ENCODE data around the gene ARID1B.

DNA sequence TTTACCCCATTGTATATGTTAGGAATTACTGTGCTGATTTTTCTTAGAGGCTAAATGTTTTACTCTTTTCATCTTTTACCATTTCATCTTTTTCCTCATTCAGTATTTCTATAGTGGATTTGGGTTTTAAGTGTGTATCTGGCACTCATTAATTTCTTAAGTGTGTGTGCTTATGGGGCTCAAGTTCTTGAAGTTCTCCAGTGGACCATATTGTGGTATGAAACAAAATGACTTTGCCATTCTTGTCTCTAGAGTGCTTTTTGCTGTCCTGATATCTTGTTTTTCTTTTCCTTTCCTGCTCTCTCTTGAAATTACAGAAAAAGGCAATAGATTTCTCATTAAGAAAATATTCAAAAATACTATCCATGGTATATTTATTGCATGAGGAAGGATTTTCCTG, 123.1 kb downstream of the ARID1B start:
- TF ChIP-seq EP300 (IDR thresholded peaks at IDR 0.05) (no peak), POLR2A (IDR thresholded peaks at IDR 0.05) (no peak)
